K562 (cell line): ENCODE results near the gene MAP3K20. TPM values are rescaled to one million over a fixed set of nuclear protein-coding genes. Genes with fewer than 3 reads are reported as not detected.

ENCODE experiments used
- ATAC-seq: fragments of 200-7000 bp; cut with Tn5 transposase; 3 replicates; pipeline ENCODE4 v1.9.1; 2020; ENCODE audit warnings: moderate library complexity
- BruUV-seq: library from RNA; stranded (reverse); fragments of 400-500 nt; replicated peaks from 2 replicates; lab custom pipeline; 2021; lab: Mats Ljungman, UMichigan
- CTCF ChIA-PET: fragments of 300-600 bp; formaldehyde crosslinking; extraction: SDS; loops from one replicate; lab custom pipeline; 2021; ENCODE audit warnings: low intra/inter-chr PET ratio; lab: Yijun Ruan, JAX
- POLR2A ChIA-PET: fragments of 300-600, 350-650 bp; sonication (Branson Sonifier 250); formaldehyde crosslinking; extraction: SDS; loops from one replicate; lab custom pipeline; 2021; ENCODE audit warnings: antibody characterized with exemption, inconsistent platforms; lab: Yijun Ruan, JAX
- DNase-seq, 4 experiments: peaks; one replicate each; pipeline versions ENCODE4 v3.0.0 to v3.0.0-alpha.2; 2011 to 2018; ENCODE audit warnings: low spot score in 3 of 4, mixed read lengths in 3 of 4; ENCODE audit errors: extremely low read depth in 1 of 4
- FAIRE-seq: peaks from 2 replicates; lab custom pipeline; 2011; peaks lifted over from hg19 to GRCh38; lab: Jason Lieb, UNC
- H2AFZ ChIP-seq: 2 replicates; pipeline ENCODE4 v1.6.0; 2011; ENCODE audit warnings: low read depth, low read length, control low read depth, inconsistent platforms
- H3K27ac ChIP-seq: fragments of 200-600 bp; 3 replicates; pipeline ENCODE4 v1.8.0; 2011; ENCODE audit warnings: low read depth, mild to moderate bottlenecking, control low read depth, inconsistent platforms, low read length, moderate library complexity, mixed read lengths; ENCODE audit errors: extremely low read depth
- H3K27me3 ChIP-seq, 2 experiments: fragments of 300-600 bp in 1 of 2; 2 replicates in 1 of 2; 3 replicates in 1 of 2; pipeline versions ENCODE4 v1.6.0 to v1.8.0; 2011; ENCODE audit warnings: inconsistent platforms in 2 of 2, low read length in 2 of 2, mild to moderate bottlenecking in 1 of 2, mixed read lengths in 1 of 2, moderate library complexity in 1 of 2; ENCODE audit not compliant: control insufficient read depth in 2 of 2, insufficient read depth in 2 of 2
- H3K36me3 ChIP-seq: fragments of 300-600 bp; 3 replicates; pipeline ENCODE4 v1.8.0; 2011; ENCODE audit warnings: mild to moderate bottlenecking, low read length, inconsistent platforms; ENCODE audit not compliant: control insufficient read depth, insufficient read depth
- H3K4me1 ChIP-seq, 2 experiments: fragments of 200-600 bp in 1 of 2; replicated peaks in 1 of 2; 2 replicates in 1 of 2; 3 replicates in 1 of 2; pipeline versions ENCODE4 v1.5.1 to v1.8.0; 2011; ENCODE audit warnings: inconsistent platforms in 2 of 2, low read length in 2 of 2, mild to moderate bottlenecking in 1 of 2, mixed read lengths in 1 of 2, moderate library complexity in 1 of 2; ENCODE audit not compliant: control insufficient read depth in 2 of 2, insufficient read depth in 2 of 2
- H3K4me2 ChIP-seq: 2 replicates; pipeline ENCODE4 v1.6.1; 2011; ENCODE audit warnings: low read length, control low read depth, inconsistent platforms, mixed read lengths; ENCODE audit not compliant: insufficient read depth
- H3K4me3 ChIP-seq: fragments of 200-600 bp; sonication (generic), shearing (Covaris generic); 2 replicates; pipeline ENCODE4 v1.5.1; 2016; ENCODE audit warnings: control low read depth, inconsistent platforms
- H3K79me2 ChIP-seq: fragments of 200-600 bp; 3 replicates; pipeline ENCODE4 v1.8.0; 2011; ENCODE audit warnings: low read length, inconsistent platforms; ENCODE audit not compliant: control insufficient read depth, insufficient read depth
- H3K9ac ChIP-seq, 2 experiments: 2 replicates each; pipeline versions ENCODE4 v1.6.0 to v1.6.1; 2011; ENCODE audit warnings: low read depth in 2 of 2, low read length in 2 of 2, control low read depth in 1 of 2, inconsistent platforms in 1 of 2, mild to moderate bottlenecking in 1 of 2, mixed read lengths in 1 of 2; ENCODE audit not compliant: insufficient read depth in 1 of 2
- H3K9me1 ChIP-seq: one replicate; pipeline ENCODE4 v1.6.0; 2011; ENCODE audit warnings: inconsistent platforms, mild to moderate bottlenecking, low read length, moderate library complexity; ENCODE audit not compliant: control insufficient read depth, insufficient read depth
- H3K9me3 ChIP-seq: replicated peaks from 2 replicates; pipeline ENCODE4 v1.5.1; 2011; ENCODE audit warnings: low read depth, low read length, inconsistent platforms; ENCODE audit not compliant: control insufficient read depth, insufficient read depth
- H4K20me1 ChIP-seq: replicated peaks from 2 replicates; pipeline ENCODE4 v1.6.1; 2011; ENCODE audit warnings: low read length, inconsistent platforms, mixed read lengths; ENCODE audit not compliant: control insufficient read depth, insufficient read depth
- HDAC2 ChIP-seq: fragments of 450-650 bp; IDR thresholded peaks from 2 replicates; pipeline ENCODE4 v1.6.1; 2016; ENCODE audit warnings: mild to moderate bottlenecking
- SIRT6 ChIP-seq: IDR thresholded peaks from one replicate; pipeline ENCODE4 v1.6.1; 2012; ENCODE audit warnings: low read depth, mild to moderate bottlenecking, control low read depth, inconsistent platforms, low read length, moderate library complexity
- STAT5B ChIP-seq: fragments of 250-450 bp; sonication (Bioruptor Pico); IDR thresholded peaks from 2 replicates; pipeline ENCODE4 v1.8.0; 2021; ENCODE audit warnings: mild to moderate bottlenecking, inconsistent platforms
- ZFP1 ChIP-seq: fragments of 450-650 bp; formaldehyde crosslinking; IDR thresholded peaks from 2 replicates; pipeline ENCODE4 v1.4.0; 2020; ENCODE audit warnings: mild to moderate bottlenecking, mixed read lengths
- ZNF197 ChIP-seq: fragments of 200-800 bp; sonication (Bioruptor generic); IDR thresholded peaks from 2 replicates; pipeline ENCODE4 v1.6.1; 2016; ENCODE audit warnings: low read depth, missing genetic modification characterization, missing compliant biosample characterization
- in situ Hi-C: fragments of 300-500 bp; cut with MboI; formaldehyde crosslinking; loops from 4 replicates; pipeline ENCODE4 v1.15.0; 2018; ENCODE audit warnings: inconsistent platforms, mixed read lengths
- intact Hi-C: fragments of 100-400 bp; cut with micrococcal nuclease; formaldehyde crosslinking; loops from 2 replicates; pipeline ENCODE4 v1.14.2; 2022
- polyA plus RNA-seq, 8 experiments: library from polyadenylated mRNA; depleted of rRNA in 4 of 8; stranded (reverse) in 5 of 8; unstranded in 3 of 8; fragments of >200 nt; fragmentation: Nextera tagmentation in 2 of 8; fragmentation: Illumina TruSeq in 1 of 8; extraction: Ambion mirVana in 2 of 8; extraction: Trizol in 1 of 8; gene quantifications; 2 replicates each; pipeline versions ENCODE4 v1.2.1 to v1.2.3, GENCODE V29; 2011 to 2014; ENCODE audit warnings: inconsistent platforms in 1 of 8, missing spikeins in 1 of 8
- total RNA-seq, 7 experiments: library from RNA; depleted of rRNA in 6 of 7; stranded (reverse); fragments of >200 nt in 6 of 7; fragmentation: Illumina TruSeq in 2 of 7; extraction: Trizol in 2 of 7; gene quantifications; 2 replicates each; pipeline versions ENCODE4 v1.2.1 to v1.2.3, GENCODE V29; 2011 to 2021; ENCODE audit warnings: low replicate concordance in 1 of 7
- TF ChIP-seq, protein P1 (sequence below): fragments of 250-450 bp; sonication (Bioruptor Pico); IDR thresholded peaks from 2 replicates; pipeline ENCODE4 v1.9.0; 2021; ENCODE audit warnings: mild to moderate bottlenecking
- TF ChIP-seq, protein P2 (sequence below), 2 experiments: IDR thresholded peaks in 1 of 2; conservative IDR thresholded peaks in 1 of 2; 2 replicates each; pipeline ENCODE4 v1.6.1; 2016; ENCODE audit warnings: low read depth in 2 of 2, mild to moderate bottlenecking in 1 of 2, missing compliant biosample characterization in 1 of 2, missing genetic modification characterization in 1 of 2, moderate library complexity in 1 of 2
- TF ChIP-seq, protein P3 (sequence below): fragments of 250-450 bp; sonication (Bioruptor Pico); IDR thresholded peaks from 2 replicates; pipeline ENCODE4 v1.5.0; 2021; ENCODE audit warnings: mild to moderate bottlenecking, borderline replicate concordance
- TF ChIP-seq, protein P4 (sequence below): fragments of 250-450 bp; sonication (Bioruptor Pico); IDR thresholded peaks from 2 replicates; pipeline ENCODE4 v1.5.0; 2021; ENCODE audit warnings: mild to moderate bottlenecking, moderate library complexity
- TF ChIP-seq, protein P5 (sequence below): fragments of 450-650 bp; IDR thresholded peaks from 2 replicates; pipeline ENCODE4 v1.6.1; 2016
- TF ChIP-seq, protein P6 (sequence below): sonication (generic); formaldehyde crosslinking; IDR thresholded peaks from 2 replicates; pipeline ENCODE4 v1.8.0; 2022; ENCODE audit warnings: missing genetic modification reagents, mild to moderate bottlenecking, moderate library complexity, borderline replicate concordance

Gene MAP3K20
- total and polyA plus RNA-seq, 9 of the 15 experiments (the other 6 are each of a cell fraction or from before 2014, with no cell fraction given) = 9.8 to 34.2 (median 27.3) TPM

DNA sequence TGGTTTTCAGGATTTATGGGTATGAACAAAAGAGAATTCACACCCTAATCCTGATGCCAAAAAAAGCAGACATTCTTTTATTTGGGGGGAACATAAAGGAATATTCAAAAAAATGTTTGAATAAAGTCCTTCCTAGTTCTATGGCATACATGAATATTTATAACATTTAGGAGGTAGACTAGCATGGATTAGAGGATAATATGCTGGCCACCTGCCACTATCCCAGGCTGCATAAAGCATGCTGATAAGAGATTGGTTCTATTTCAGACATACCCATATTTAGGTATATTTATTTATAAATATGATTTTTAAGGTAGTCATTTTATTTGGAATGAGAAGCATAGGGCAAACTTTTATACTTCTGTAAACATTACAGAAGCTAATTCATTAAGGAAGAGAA lies 34.9 kb upstream of the MAP3K20 start:
- Histone ChIP-seq H3K4me1 (no peaks in the 10 kb centered on the region; a peak in 2 of 5 replicates), H3K79me2 (no peaks in the 10 kb centered on the region), H3K27ac (no peak overlapping the region), H3K36me3 (no peaks in the 10 kb centered on the region), H2AFZ (no peak overlapping the region), H3K9me1 (no peaks in the 10 kb centered on the region), H3K4me3 (no peak overlapping the region), H3K4me2 (no peak overlapping the region), H3K9me3 (no peaks in the 10 kb centered on the region), H4K20me1 (no peaks in the 10 kb centered on the region), H3K27me3 (peaks cover 16 to 24% of the 10 kb centered on the region in 2 experiments), H3K9ac (no peak overlapping the region)
- no peak for DNase-seq
- no peak for ATAC-seq
- BruUV-seq = no TSS peak
- FAIRE-seq = no peak
- POLR2A ChIA-PET = interaction anchor here (0.7 kb wide), 1 partner anchor 12 kb away, joined by 3 read pairs; no protein-coding TSS in a partner anchor
- CTCF ChIA-PET = no interaction called here
- intact Hi-C loops = no loop called here
- in situ Hi-C loops = no loop called here
- TF ChIP-seq, protein P1, sequence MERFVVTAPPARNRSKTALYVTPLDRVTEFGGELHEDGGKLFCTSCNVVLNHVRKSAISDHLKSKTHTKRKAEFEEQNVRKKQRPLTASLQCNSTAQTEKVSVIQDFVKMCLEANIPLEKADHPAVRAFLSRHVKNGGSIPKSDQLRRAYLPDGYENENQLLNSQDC (CRISPR knock-in tag) = no peak
- TF ChIP-seq, protein P2, sequence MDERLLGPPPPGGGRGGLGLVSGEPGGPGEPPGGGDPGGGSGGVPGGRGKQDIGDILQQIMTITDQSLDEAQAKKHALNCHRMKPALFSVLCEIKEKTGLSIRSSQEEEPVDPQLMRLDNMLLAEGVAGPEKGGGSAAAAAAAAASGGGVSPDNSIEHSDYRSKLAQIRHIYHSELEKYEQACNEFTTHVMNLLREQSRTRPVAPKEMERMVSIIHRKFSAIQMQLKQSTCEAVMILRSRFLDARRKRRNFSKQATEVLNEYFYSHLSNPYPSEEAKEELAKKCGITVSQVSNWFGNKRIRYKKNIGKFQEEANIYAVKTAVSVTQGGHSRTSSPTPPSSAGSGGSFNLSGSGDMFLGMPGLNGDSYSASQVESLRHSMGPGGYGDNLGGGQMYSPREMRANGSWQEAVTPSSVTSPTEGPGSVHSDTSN (CRISPR knock-in tag; IDR thresholded peaks at IDR 0.05; ENCODE audit: low read depth) = no peak
- TF ChIP-seq, protein P2 (tag; conservative IDR thresholded peaks at IDR 0.05; ENCODE audit: low read depth) = no peak
- TF ChIP-seq SIRT6 (no peak), STAT5B (no peak), HDAC2 (no peak), ZNF197 (no peak), ZFP1 (no peak)
- TF ChIP-seq, protein P3, sequence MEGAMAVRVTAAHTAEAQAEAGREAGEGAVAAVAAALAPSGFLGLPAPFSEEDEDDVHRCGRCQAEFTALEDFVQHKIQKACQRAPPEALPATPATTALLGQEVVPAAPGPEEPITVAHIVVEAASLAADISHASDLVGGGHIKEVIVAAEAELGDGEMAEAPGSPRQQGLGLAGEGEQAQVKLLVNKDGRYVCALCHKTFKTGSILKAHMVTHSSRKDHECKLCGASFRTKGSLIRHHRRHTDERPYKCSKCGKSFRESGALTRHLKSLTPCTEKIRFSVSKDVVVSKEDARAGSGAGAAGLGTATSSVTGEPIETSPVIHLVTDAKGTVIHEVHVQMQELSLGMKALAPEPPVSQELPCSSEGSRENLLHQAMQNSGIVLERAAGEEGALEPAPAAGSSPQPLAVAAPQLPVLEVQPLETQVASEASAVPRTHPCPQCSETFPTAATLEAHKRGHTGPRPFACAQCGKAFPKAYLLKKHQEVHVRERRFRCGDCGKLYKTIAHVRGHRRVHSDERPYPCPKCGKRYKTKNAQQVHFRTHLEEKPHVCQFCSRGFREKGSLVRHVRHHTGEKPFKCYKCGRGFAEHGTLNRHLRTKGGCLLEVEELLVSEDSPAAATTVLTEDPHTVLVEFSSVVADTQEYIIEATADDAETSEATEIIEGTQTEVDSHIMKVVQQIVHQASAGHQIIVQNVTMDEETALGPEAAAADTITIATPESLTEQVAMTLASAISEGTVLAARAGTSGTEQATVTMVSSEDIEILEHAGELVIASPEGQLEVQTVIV (CRISPR knock-in tag) = no peak
- TF ChIP-seq, protein P4, sequence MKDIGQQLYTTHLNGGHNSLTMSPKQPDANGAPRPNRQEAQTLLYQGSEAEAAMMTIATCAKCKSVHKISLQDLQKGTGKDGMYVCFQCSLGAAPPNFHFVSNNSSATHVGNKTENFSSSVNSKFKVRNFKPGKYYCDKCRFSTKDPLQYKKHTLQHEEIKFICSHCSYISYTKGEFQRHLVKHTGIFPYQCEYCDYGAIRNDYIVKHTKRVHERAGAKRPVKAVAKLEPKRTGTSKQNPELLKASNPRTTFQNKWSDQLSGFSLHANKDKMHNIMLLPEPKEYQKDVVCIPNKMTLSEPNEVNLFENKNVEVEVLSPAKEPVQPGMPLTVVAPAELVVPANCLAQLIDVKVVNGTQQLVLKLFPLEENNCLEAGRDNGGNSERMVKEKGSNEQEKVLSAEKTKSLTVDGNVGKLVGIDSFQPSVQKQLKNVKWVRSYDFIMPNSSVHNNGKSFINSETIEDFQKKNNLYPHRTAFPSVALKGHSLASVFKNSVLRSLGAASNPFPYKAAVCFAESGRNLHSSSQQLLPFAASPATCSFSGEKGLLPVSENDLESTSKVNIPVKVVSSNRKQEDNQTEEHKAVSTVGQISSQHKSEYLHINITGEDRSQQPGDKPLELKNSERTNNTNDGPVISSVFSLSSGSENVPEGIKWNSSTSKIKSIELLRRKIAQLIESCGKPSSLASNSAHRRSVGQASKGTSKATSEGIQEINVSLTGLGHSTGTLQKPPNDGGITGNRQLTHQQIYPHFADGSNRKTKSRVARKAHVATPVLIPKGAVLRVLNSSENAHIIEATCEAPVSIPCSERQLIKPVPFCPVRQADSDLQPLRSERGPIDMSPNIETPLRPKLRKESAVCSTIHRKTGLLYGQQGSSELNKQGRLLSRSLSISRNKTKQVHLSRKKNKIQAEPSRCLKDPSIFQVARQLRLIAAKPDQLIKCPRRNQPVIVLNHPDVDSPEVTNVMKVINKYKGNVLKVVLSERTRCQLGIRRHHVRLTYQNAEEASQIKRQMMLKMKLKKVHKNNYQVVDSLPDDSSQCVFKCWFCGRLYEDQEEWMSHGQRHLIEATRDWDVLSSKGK (CRISPR knock-in tag) = no peak
- TF ChIP-seq, protein P5, sequence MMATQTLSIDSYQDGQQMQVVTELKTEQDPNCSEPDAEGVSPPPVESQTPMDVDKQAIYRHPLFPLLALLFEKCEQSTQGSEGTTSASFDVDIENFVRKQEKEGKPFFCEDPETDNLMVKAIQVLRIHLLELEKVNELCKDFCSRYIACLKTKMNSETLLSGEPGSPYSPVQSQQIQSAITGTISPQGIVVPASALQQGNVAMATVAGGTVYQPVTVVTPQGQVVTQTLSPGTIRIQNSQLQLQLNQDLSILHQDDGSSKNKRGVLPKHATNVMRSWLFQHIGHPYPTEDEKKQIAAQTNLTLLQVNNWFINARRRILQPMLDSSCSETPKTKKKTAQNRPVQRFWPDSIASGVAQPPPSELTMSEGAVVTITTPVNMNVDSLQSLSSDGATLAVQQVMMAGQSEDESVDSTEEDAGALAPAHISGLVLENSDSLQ = no peak
- TF ChIP-seq, protein P6, sequence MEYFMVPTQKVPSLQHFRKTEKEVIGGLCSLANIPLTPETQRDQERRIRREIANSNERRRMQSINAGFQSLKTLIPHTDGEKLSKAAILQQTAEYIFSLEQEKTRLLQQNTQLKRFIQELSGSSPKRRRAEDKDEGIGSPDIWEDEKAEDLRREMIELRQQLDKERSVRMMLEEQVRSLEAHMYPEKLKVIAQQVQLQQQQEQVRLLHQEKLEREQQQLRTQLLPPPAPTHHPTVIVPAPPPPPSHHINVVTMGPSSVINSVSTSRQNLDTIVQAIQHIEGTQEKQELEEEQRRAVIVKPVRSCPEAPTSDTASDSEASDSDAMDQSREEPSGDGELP = no peak
